Hepatocyte (in vitro differentiated cells): ENCODE data around the gene SLC1A5.

Experiments used
- CTCF ChIP-seq: fragments of 200-600 bp; sonication (generic); IDR thresholded peaks from 2 replicates; pipeline ENCODE4 v1.5.1; 2016; ENCODE audit warnings: antibody characterized with exemption, mild to moderate bottlenecking; ENCODE audit not compliant: poor library complexity
- EZH2 ChIP-seq: fragments of 200-600 bp; sonication (generic); IDR thresholded peaks from 2 replicates; pipeline ENCODE4 v1.6.1; 2016; ENCODE audit warnings: antibody characterized with exemption, mild to moderate bottlenecking, borderline replicate concordance
- EZH2phosphoT487 ChIP-seq: fragments of 200-600 bp; sonication (generic); IDR thresholded peaks from one replicate; pipeline ENCODE4 v1.6.1; 2018; ENCODE audit warnings: antibody characterized with exemption, mild to moderate bottlenecking, low read depth, moderate library complexity; ENCODE audit not compliant: unreplicated experiment, severe bottlenecking

GRCh38 chr19:46739290-46739771 lies 49.1 kb downstream of the SLC1A5 start:
- TF ChIP-seq CTCF (no peak), EZH2 (no peak), EZH2phosphoT487 (no peak)
